CD4-positive, alpha-beta T cell treated with Interleukin-10 for 1 hour (primary cell): ENCODE data around the gene NGEF.

ENCODE experiments used
- DNase-seq: peaks from one replicate; pipeline ENCODE4 v3.0.0-alpha.2; 2020

Gene NGEF

GRCh38 chr2:232879618-232880494 lies 133.2 kb downstream of the NGEF start:
- no peak for DNase-seq

DNA sequence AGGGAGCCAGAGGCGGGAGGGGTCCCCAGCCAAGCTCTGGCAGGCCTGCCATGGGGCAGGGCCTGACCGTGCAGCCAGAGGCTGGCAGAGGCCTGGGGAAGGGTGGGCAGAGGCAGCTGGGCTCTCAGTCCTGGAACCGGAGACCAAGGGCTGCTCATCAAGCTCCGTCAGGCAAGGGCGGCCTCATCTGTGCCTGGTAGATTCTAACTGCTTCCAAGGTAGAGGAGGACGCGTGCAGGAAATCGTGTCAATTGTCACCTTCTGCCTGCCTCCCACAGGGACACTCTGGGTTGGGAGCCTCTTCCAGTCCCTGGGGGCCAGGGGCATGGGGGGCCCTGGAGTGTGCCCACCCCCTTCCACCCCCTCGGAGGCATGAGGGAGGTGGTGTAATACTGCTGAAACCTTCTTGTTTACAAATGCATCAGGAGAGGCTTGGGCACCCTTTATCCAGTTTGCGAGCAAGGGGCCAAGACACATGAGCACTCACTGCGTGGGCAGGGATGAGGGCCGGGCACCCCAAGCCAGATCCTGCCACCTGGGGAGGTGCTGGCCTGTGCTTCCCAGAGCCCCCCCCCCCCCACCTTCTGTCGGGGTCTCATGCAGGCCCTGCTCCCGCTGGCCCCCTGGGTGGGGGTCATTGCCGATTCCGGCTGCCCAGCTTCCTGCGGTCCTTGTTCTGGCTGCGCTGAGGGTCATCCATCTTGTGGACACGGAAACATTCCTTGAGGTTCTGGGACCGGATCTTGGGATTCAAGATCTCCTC lies 134.0 kb downstream of the NGEF start:
- DNase-seq, result no peak

GRCh38 chr2:232877940-232878511 lies 135.0 kb downstream of the NGEF start:
- DNase-seq, result no peak

DNA sequence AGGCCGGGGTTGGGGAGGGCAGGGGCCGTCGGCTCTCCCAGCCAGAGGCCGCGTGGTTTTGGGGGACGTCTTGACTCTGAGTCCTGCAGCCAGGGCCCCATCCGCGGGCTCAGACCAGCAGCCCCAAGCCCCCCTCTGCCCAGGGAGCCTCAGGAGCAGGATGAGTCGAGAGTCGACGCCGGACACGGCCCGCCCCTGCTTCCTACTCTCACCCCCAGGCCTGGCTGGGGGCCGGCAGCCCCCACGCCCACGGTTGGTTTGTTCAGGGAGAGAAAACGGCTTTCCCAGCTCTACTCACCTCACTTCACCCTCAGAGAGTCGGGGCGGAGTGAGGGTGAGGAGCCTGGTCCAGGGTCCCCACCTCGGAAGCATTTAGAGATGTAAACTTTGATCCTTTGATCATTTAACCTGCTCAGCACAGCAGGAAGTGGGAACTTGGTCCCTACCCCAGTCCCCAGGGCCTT lies 136.0 kb downstream of the NGEF start:
- DNase-seq, result no peak

GRCh38 chr2:232876161-232876977 lies 136.7 kb downstream of the NGEF start:
- DNase-seq, result peak; percentile 41

GRCh38 chr2:232875256-232876121 lies 137.6 kb downstream of the NGEF start:
- DNase-seq, result no peak

DNA sequence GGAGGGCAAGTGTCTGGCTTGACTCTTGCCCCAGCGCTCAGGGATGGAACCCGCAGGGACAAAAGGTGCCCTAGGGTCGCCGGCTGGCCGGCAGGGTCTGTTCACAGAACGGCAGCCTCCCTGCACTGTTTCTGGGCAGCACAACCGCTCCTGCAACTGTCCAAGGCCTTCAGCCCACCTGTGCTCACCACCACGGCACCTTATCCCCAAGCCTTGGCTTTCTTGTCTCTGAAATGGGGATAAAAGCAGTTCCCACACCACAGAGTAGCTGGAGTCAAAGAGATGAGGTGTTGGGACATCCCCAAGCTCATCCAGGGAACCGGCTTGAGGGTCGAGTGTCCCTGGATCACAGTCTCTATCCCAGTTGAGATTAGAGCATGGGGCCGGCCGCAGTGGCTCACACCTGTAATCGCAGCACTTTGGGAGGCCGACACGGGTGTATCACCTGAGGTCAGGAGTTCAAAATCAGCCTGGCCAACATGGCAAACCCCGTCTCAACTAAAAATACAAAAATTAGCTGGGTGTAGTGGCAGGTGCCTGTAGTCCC lies 138.3 kb downstream of the NGEF start:
- DNase-seq, result no peak

- DNase-seq, result no peak
Observed at GRCh38 chr2:232873909-232874641, 139.0 kb downstream of the NGEF start.

DNA sequence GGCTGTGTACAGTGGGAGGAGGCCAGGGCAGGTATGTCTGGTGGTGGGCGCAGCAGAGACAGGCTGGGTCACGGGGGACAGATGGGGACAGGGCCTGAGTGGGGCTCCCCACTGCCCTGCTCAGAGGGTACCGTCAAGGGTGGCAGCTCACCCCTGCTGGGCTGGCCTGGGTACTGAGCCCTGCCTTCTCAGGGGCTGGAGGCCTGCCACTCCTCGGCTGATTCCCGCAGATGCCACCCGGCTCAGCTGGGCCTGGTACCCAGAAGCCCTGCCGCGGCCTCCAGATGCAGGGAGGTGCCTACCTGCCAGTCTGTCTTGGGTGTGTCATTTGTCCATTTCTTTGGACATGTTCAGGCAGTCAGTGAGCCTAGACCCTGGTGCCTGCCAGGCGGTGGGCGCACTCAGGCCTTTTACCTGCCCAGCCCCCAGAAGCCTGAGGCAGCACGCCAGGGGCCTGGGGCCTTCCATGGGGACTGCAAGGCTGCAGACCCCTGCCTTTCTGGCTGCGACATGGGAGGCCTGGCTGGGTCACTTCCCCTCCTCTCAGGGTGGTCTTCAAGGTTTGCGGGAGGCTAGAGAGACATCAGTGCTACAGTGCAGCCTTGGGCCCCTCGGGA lies 139.7 kb downstream of the NGEF start:
- no peak for DNase-seq

DNA sequence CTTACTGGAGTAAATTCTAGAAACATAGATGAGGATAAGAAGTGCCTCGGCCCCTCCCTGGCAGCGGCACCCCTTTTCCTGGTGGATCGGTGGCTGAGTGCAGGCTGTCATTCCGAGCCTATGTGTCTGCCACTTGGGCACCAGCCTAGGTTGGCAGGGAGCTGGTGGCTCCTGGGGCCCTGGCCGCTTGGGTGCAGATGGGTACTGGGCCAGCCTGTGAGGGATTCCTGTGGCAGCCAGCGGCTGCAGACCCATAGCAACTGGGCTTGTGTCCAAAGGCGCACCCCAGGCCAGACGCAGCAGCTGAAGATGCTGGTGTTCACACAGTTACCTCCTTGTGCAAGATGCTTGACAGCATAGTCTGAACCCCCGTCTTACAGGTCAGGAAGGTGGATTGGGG lies 140.2 kb downstream of the NGEF start:
- no peak for DNase-seq

DNA sequence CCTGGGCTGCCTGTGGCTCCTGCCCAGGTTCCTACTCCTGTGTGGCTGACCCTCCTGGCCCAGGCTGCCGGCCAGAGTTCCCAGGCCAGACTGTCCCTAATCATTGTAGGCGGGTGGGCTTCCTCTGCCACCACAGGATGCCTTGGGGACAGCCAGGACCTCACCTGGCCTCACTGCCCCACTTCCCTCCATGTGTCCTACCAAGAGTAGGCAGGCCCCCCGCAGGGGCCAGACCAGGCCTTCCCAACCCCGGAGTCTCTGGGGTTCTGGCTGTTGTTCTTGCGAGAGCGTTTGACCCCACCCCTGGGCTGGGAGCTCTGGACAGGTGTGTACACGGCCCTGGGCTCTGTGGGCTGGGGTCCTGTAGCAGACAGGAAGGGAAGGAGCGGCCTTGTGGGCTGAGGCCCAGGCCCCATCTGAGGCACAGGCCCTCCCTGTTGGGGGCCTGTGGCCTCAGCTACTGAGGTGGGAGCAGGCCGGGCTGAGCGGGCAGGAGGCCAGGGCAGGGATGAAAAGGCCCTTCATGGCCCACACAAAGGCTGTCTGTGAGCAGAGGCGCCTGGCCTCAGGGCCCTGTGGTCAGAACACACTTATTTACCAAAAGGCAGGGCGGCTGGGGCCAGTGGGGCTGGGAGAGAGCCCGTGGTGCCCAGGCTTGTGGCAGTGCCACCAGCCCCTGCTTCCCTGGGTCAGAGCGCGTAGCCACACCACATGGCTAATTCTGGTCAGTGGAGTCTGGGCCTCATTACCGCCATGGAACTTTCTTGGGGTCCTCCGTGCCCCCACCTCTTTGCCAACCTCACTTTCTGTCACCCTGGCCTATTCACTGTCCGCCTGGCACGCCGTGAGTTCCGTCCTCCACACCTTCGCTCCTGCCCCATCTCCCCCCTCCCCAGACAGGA lies 141.0 kb downstream of the NGEF start:
- no peak for DNase-seq

DNA sequence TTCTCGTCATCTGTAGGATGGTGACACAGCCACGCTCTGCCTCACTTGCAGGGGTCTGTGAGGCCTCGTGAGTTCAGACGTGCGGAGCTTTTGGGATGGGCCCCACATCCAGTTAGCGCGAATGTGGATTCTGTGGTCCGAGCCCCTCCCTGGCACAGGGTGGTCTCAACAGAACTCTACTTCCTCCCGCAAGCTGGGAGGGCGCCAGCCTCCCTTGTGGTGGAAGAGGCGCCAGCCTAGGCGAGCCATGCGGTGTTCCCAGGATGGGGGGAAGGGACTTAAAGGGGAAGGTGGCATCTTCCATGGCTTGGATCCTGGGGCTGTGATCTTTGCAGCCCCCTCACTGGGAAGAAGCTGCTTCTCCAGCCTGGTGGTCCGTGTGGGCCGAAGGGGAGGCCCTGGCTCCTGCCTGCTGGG lies 141.6 kb downstream of the NGEF start:
- DNase-seq, result no peak

DNA sequence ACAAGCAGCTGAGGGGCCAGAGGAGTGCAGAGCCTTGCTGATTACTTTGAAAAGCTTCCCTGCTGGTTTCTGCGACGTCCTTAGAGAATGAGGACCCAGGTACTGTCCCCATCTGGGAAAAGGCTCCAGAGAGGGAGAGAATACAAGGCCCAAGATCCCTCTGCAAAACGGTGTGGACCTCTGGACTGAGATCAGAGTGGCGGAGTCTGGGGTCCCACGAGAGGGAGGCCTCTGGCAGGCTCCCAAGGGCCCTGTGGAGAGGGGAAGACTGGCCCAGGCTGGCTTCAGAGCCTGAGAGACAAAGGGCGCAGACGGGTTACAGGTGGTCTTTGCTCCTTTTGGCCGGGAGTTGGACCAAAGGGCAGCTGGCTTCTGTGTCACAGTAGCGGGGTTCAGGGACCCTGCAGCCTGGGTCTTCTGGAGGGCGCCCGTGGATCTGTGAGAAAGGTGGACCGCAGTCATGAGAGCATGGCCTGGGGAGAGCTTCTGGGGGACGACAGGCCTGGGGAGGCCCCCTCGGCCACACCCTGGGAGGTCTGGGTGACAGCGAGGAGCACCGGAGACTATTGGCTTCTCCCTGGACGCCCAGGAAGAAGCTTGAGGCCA lies 142.2 kb downstream of the NGEF start:
- DNase-seq, result no peak

GRCh38 chr2:232870018-232870765 lies 142.9 kb downstream of the NGEF start, which contains the start of gene SNORC:
Gene SNORC (plus strand): TSS chr2:232870264. CDS start chr2:232870342, 78 bp downstream.
- no peak for DNase-seq

DNA sequence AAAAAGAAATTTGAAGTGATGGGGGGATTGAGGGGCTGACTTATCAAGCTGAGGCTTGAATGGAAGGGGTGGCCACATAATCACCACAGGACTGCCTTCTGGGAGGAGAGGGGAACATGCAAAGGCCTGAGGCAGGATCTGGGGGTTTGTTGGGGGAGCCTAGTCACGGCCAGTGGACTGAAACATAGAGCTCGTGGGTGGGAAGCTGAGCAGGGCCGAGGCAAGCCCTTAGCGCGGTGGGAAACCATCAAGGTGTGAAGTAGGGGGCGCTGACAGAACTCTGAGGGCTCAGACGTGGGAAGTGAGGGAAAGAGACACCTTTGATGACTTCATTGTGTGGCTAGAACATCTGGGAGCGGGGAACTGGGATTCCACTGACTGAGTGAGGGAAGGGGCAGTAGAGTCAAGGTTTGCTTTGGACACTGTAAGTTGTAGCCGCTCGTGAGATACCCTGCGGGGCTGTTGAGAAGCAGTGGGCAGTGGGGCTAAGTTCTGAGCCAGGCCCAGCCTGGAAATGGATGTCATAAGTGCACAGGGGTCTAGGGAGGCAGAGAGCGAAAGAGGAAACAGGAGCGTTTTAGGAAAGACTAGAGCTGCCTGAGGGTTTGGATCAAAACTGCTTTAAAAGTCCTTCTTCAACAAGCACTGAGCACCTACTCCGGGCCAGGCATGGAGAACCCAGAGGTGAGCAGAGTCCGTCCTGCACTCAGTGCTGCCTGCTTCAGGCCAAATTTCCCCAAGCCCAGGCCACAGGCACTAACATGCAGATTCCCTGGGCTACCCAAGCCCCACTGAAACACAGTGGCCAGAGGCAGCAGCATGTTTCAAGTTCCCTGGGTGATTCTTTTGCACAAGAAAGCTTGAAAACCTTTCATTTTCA lies 143.7 kb downstream of the NGEF start:
- no peak for DNase-seq

GRCh38 chr2:232866104-232866503 lies 147.0 kb downstream of the NGEF start:
- no peak for DNase-seq

GRCh38 chr2:232865165-232865564 lies 147.9 kb downstream of the NGEF start:
- no peak for DNase-seq
